ENCODE measurements around the gene DLGAP1. TPM values are rescaled to one million over a fixed set of nuclear protein-coding genes. Genes with fewer than 3 reads are reported as not detected.

Gene DLGAP1
- total and polyA plus RNA-seq, 10 donors, result 0.11 to 6.0 (median 2.1) TPM

GRCh38 chr18:3665204-3665603 lies 789.9 kb downstream of the DLGAP1 start:
- WGBS, 5 donors, result 82 to 90% (median 86%) methylated on average over 3 of the region's 3 CpGs
- TF ChIP-seq CTCF (IDR thresholded peaks at IDR 0.05 in 8 of 11, conservative IDR thresholded peaks at IDR 0.05 in 3 of 11) (no peak), POLR2A (IDR thresholded peaks at IDR 0.05) (no peak), POLR2AphosphoS5 (IDR thresholded peaks at IDR 0.05) (no peak)
- DNase-seq, result no peak
- Histone ChIP-seq H3K9me3 (no peaks in the 10 kb centered on the region), H3K27ac (peak overlapping the region; percentile 54 to 79 (median 70)), H3K27me3 (replicated peaks in 1 of 7) (no peaks in the 10 kb centered on the region), H3K4me1 (peaks cover 0 to 40% (median 32%) of the 10 kb centered on the region in 6 donors), H3K4me3 (no peak overlapping the region), H3K36me3 (no peaks in the 10 kb centered on the region)
- intact Hi-C loops (cut with DNase I; ENCODE audit: low total_unique reads), result loop anchor here (5.0 to 10.0 kb wide), 3 partner anchors 60 to 383 kb away; partner anchors contain the start of gene TGIF1

GRCh38 chr18:3664563-3665178 lies 790.4 kb downstream of the DLGAP1 start:
- H3K4me1 ChIP-seq, result peaks cover 0 to 46% (median 36%) of the 10 kb centered on the region in 6 donors
- TF ChIP-seq CTCF (IDR thresholded peaks at IDR 0.05 in 8 of 11, conservative IDR thresholded peaks at IDR 0.05 in 3 of 11) (peak in 3 of 11 experiments; percentile 40 to 45 (median 42)), POLR2AphosphoS5 (IDR thresholded peaks at IDR 0.05) (no peak)
- intact Hi-C loops (cut with DNase I; ENCODE audit: low total_unique reads), result loop anchor here (5.0 to 10.0 kb wide), 3 partner anchors 60 to 382 kb away; partner anchors contain the start of gene TGIF1
- no peaks in the 10 kb centered on the region for H3K36me3 ChIP-seq
- no peak overlapping the region for H3K4me3 ChIP-seq
- H3K27me3 ChIP-seq (replicated peaks in 1 of 7), result no peaks in the 10 kb centered on the region
- peak overlapping the region in 6 of 8 donors; percentile 39 to 76 (median 70) for H3K27ac ChIP-seq
- DNase-seq, result no peak
- H3K9me3 ChIP-seq, result no peaks in the 10 kb centered on the region
- WGBS, 5 donors, result 52 to 57% (median 54%) methylated on average over 6 of the region's 6 CpGs

- H3K27ac ChIP-seq, result peak overlapping the region in 1 of 8 donors; percentile 76
- H3K36me3 ChIP-seq, result no peaks in the 10 kb centered on the region
- H3K4me3 ChIP-seq, result no peak overlapping the region
- no peaks in the 10 kb centered on the region for H3K27me3 ChIP-seq (replicated peaks in 1 of 7)
- peaks cover 0 to 49% (median 36%) of the 10 kb centered on the region in 6 donors for H3K4me1 ChIP-seq
- WGBS, 5 donors, result 80 to 90% (median 82%) methylated on average over 2 of the region's 2 CpGs
- H3K9me3 ChIP-seq, result no peaks in the 10 kb centered on the region
- TF ChIP-seq CTCF (IDR thresholded peaks at IDR 0.05 in 8 of 11, conservative IDR thresholded peaks at IDR 0.05 in 3 of 11), result no peak
- TF ChIP-seq POLR2AphosphoS5 (IDR thresholded peaks at IDR 0.05), result no peak
- no peak for TF ChIP-seq POLR2A (IDR thresholded peaks at IDR 0.05)
- intact Hi-C loops (cut with DNase I; ENCODE audit: low total_unique reads), result loop anchor here (10.0 kb wide), 2 partner anchors 59 to 209 kb away; partner anchors contain the start of gene TGIF1
- no peak for DNase-seq
Observed at GRCh38 chr18:3663870-3664512, 791.1 kb downstream of the DLGAP1 start.

GRCh38 chr18:3661989-3662388 lies 793.1 kb downstream of the DLGAP1 start:
- 74 to 91% (median 88%) methylated on average over 1 of the region's 1 CpG for WGBS, 5 donors
- intact Hi-C loops (cut with DNase I; ENCODE audit: low total_unique reads), result loop anchor here (10.0 kb wide), 2 partner anchors 57 to 207 kb away; partner anchors contain the start of gene TGIF1
- Histone ChIP-seq H3K36me3 (no peaks in the 10 kb centered on the region), H3K4me3 (no peak overlapping the region), H3K4me1 (peaks cover 0 to 49% (median 36%) of the 10 kb centered on the region in 6 donors), H3K27ac (peak overlapping the region in 3 of 8 donors; percentile 82 to 89 (median 85)), H3K9me3 (no peaks in the 10 kb centered on the region), H3K27me3 (replicated peaks in 1 of 7) (no peaks in the 10 kb centered on the region)
- TF ChIP-seq POLR2AphosphoS5 (IDR thresholded peaks at IDR 0.05) (no peak), CTCF (IDR thresholded peaks at IDR 0.05 in 8 of 11, conservative IDR thresholded peaks at IDR 0.05 in 3 of 11) (no peak), POLR2A (IDR thresholded peaks at IDR 0.05) (no peak)
- DNase-seq, result no peak

All from spleen (tissue), 11 donors.